Measurements from ENCODE around the gene SPNS3. TPM values are rescaled to one million over a fixed set of nuclear protein-coding genes. Genes with fewer than 3 reads are reported as not detected.

Gene SPNS3
- total and polyA plus RNA-seq, 9 of the 15 experiments (the other 6 are each of a cell fraction or from before 2014, with no cell fraction given): not detected

DNA sequence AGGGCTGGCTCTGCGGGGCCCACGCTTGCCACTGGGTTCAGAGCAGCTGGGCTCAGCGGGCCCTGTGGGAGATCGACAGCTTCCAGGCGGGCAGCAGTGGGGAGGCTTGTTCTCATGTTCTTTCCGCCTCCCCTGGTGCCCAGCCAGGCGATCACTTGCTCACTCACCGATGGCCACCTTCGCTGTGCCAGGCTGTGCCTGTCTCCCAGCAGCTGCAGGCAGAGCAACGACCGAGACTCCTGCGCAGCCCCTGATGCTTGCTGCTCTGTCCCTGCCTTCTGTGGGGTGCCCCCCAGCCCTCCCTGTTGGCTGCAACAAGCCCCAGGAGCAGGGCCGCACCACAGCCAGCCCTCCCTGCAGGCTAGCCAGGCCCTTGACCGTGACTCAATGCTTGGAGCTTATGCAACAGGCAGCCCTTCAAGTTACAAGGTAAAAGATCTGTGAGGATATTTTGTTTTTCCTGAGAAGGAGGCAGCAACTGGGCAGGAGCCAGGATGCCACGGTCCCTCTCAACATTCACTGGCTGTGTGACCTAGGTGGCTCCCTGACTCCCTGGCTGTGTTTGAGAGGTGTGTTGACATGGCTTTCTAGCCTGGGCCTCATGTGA is 55.4 kb downstream of the SPNS3 start (continued):
- TF ChIP-seq NCOA1 (IDR thresholded peaks at IDR 0.05; ENCODE audit: low read depth) (no peak), ZNF121 (CRISPR knock-in tag; conservative IDR thresholded peaks at IDR 0.05) (no peak), HNRNPK (IDR thresholded peaks at IDR 0.05; ENCODE audit: low read depth, low read length, poor library complexity, severe bottlenecking) (no peak), ZKSCAN3 (CRISPR knock-in tag; IDR thresholded peaks at IDR 0.05) (no peak), PTRF (tag; IDR thresholded peaks at IDR 0.05) (no peak), TGIF2 (CRISPR knock-in tag; IDR thresholded peaks at IDR 0.05) (no peak), ZNF124 (CRISPR knock-in tag; IDR thresholded peaks at IDR 0.05) (no peak), SMAD2 (IDR thresholded peaks at IDR 0.05; ENCODE audit: low read depth, low read length) (no peak), NFIX (CRISPR knock-in tag; IDR thresholded peaks at IDR 0.05; ENCODE audit: low read depth) (no peak)
- TF ChIP-seq, protein P1, sequence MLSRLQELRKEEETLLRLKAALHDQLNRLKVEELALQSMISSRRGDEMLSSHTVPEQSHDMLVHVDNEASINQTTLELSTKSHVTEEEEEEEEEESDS (CRISPR knock-in tag; IDR thresholded peaks at IDR 0.05): no peak
- TF ChIP-seq, protein P2, sequence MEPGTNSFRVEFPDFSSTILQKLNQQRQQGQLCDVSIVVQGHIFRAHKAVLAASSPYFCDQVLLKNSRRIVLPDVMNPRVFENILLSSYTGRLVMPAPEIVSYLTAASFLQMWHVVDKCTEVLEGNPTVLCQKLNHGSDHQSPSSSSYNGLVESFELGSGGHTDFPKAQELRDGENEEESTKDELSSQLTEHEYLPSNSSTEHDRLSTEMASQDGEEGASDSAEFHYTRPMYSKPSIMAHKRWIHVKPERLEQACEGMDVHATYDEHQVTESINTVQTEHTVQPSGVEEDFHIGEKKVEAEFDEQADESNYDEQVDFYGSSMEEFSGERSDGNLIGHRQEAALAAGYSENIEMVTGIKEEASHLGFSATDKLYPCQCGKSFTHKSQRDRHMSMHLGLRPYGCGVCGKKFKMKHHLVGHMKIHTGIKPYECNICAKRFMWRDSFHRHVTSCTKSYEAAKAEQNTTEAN (CRISPR knock-in tag; IDR thresholded peaks at IDR 0.05): no peak
- TF ChIP-seq, protein P3, sequence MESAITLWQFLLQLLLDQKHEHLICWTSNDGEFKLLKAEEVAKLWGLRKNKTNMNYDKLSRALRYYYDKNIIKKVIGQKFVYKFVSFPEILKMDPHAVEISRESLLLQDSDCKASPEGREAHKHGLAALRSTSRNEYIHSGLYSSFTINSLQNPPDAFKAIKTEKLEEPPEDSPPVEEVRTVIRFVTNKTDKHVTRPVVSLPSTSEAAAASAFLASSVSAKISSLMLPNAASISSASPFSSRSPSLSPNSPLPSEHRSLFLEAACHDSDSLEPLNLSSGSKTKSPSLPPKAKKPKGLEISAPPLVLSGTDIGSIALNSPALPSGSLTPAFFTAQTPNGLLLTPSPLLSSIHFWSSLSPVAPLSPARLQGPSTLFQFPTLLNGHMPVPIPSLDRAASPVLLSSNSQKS (CRISPR knock-in tag; IDR thresholded peaks at IDR 0.05): no peak
- TF ChIP-seq, protein P4, sequence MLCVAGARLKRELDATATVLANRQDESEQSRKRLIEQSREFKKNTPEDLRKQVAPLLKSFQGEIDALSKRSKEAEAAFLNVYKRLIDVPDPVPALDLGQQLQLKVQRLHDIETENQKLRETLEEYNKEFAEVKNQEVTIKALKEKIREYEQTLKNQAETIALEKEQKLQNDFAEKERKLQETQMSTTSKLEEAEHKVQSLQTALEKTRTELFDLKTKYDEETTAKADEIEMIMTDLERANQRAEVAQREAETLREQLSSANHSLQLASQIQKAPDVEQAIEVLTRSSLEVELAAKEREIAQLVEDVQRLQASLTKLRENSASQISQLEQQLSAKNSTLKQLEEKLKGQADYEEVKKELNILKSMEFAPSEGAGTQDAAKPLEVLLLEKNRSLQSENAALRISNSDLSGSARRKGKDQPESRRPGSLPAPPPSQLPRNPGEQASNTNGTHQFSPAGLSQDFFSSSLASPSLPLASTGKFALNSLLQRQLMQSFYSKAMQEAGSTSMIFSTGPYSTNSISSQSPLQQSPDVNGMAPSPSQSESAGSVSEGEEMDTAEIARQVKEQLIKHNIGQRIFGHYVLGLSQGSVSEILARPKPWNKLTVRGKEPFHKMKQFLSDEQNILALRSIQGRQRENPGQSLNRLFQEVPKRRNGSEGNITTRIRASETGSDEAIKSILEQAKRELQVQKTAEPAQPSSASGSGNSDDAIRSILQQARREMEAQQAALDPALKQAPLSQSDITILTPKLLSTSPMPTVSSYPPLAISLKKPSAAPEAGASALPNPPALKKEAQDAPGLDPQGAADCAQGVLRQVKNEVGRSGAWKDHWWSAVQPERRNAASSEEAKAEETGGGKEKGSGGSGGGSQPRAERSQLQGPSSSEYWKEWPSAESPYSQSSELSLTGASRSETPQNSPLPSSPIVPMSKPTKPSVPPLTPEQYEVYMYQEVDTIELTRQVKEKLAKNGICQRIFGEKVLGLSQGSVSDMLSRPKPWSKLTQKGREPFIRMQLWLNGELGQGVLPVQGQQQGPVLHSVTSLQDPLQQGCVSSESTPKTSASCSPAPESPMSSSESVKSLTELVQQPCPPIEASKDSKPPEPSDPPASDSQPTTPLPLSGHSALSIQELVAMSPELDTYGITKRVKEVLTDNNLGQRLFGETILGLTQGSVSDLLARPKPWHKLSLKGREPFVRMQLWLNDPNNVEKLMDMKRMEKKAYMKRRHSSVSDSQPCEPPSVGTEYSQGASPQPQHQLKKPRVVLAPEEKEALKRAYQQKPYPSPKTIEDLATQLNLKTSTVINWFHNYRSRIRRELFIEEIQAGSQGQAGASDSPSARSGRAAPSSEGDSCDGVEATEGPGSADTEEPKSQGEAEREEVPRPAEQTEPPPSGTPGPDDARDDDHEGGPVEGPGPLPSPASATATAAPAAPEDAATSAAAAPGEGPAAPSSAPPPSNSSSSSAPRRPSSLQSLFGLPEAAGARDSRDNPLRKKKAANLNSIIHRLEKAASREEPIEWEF (CRISPR knock-in tag; IDR thresholded peaks at IDR 0.05): no peak

Measured in K562 (cell line).